H9 (cell line): Measurements from ENCODE around the gene MAPK8IP1. TPM values are rescaled to one million over a fixed set of nuclear protein-coding genes. Genes with fewer than 3 reads are reported as not detected.

Experiments
- DNase-seq: peaks from one replicate; pipeline ENCODE4 v3.0.0-alpha.2; 2017
- H2AFZ ChIP-seq: one replicate; pipeline ENCODE4 v1.6.1; 2013; ENCODE audit warnings: mild to moderate bottlenecking, low read length, control low read depth, moderate library complexity
- H2AK5ac ChIP-seq: 2 replicates; pipeline ENCODE4 v1.6.1; 2013; ENCODE audit warnings: low read length, control low read depth, mixed read lengths; ENCODE audit not compliant: insufficient read length
- H2BK120ac ChIP-seq: one replicate; pipeline ENCODE4 v1.6.1; 2013; ENCODE audit warnings: low read depth, mild to moderate bottlenecking, low read length, control low read depth, inconsistent platforms; ENCODE audit not compliant: poor library complexity, severe bottlenecking
- H2BK12ac ChIP-seq: 2 replicates; pipeline ENCODE4 v1.6.1; 2013; ENCODE audit warnings: low read length, control low read depth, mixed read lengths, low read depth; ENCODE audit not compliant: insufficient read length
- H2BK15ac ChIP-seq: 2 replicates; pipeline ENCODE4 v1.6.1; 2013; ENCODE audit warnings: low read depth, low read length, control low read depth
- H2BK20ac ChIP-seq: one replicate; pipeline ENCODE4 v1.6.1; 2013; ENCODE audit warnings: low read depth, mild to moderate bottlenecking, low read length, control low read depth, inconsistent platforms; ENCODE audit not compliant: poor library complexity, severe bottlenecking
- H2BK5ac ChIP-seq: 2 replicates; pipeline ENCODE4 v1.6.1; 2013; ENCODE audit warnings: low read length, control low read depth, mixed read lengths; ENCODE audit not compliant: insufficient read length
- H3K14ac ChIP-seq: 2 replicates; pipeline ENCODE4 v1.6.1; 2013; ENCODE audit warnings: low read length, control low read depth; ENCODE audit not compliant: insufficient read depth
- H3K18ac ChIP-seq: 2 replicates; pipeline ENCODE4 v1.6.1; 2013; ENCODE audit warnings: low read depth, mild to moderate bottlenecking, mixed read lengths, low read length, control low read depth; ENCODE audit not compliant: insufficient read length
- H3K23ac ChIP-seq: 2 replicates; pipeline ENCODE4 v1.6.1; 2013; ENCODE audit warnings: low read length, control low read depth, mixed read lengths, low read depth; ENCODE audit not compliant: insufficient read length
- H3K23me2 ChIP-seq: 2 replicates; pipeline ENCODE4 v1.6.1; 2013; ENCODE audit warnings: low read depth, mild to moderate bottlenecking, mixed read lengths, low read length, control low read depth; ENCODE audit not compliant: insufficient read length, poor library complexity, severe bottlenecking
- H3K27ac ChIP-seq: 2 replicates; pipeline ENCODE4 v1.5.1; 2013; ENCODE audit warnings: low read length, control low read depth, mixed read lengths, low read depth; ENCODE audit not compliant: insufficient read length
- H3K27me3 ChIP-seq: 2 replicates; pipeline ENCODE4 v1.6.1; 2013; ENCODE audit warnings: low read length, control low read depth, inconsistent platforms; ENCODE audit not compliant: insufficient read depth
- H3K4ac ChIP-seq: 2 replicates; pipeline ENCODE4 v1.6.1; 2013; ENCODE audit warnings: low read depth, mild to moderate bottlenecking, control low read depth, inconsistent platforms, low read length, moderate library complexity
- H3K4me1 ChIP-seq: 2 replicates; pipeline ENCODE4 v1.6.1; 2013; ENCODE audit warnings: low read length, control low read depth, inconsistent platforms; ENCODE audit not compliant: insufficient read depth
- H3K4me2 ChIP-seq: 2 replicates; pipeline ENCODE4 v1.6.1; 2013; ENCODE audit warnings: low read length, control low read depth, mixed read lengths; ENCODE audit not compliant: insufficient read length, insufficient read depth
- H3K56ac ChIP-seq: 2 replicates; pipeline ENCODE4 v1.6.1; 2013; ENCODE audit warnings: low read depth, mild to moderate bottlenecking, mixed read lengths, low read length, control low read depth; ENCODE audit not compliant: insufficient read length
- H3K79me1 ChIP-seq: 2 replicates; pipeline ENCODE4 v1.6.1; 2013; ENCODE audit warnings: low read depth, mild to moderate bottlenecking, moderate library complexity, low read length, control low read depth, inconsistent platforms; ENCODE audit not compliant: insufficient read depth, poor library complexity, severe bottlenecking
- H3K79me2 ChIP-seq: 2 replicates; pipeline ENCODE4 v1.6.1; 2013; ENCODE audit warnings: low read length, control low read depth, inconsistent platforms; ENCODE audit not compliant: insufficient read depth
- H3K9ac ChIP-seq: 2 replicates; pipeline ENCODE4 v1.6.1; 2013; ENCODE audit warnings: low read length, control low read depth, mixed read lengths; ENCODE audit not compliant: insufficient read length; ENCODE audit errors: extremely low read depth
- H3K9me3 ChIP-seq: one replicate; pipeline ENCODE4 v1.6.1; 2013; ENCODE audit warnings: low read depth, low read length, inconsistent platforms; ENCODE audit not compliant: control insufficient read depth
- H3T11ph ChIP-seq: one replicate; pipeline ENCODE4 v1.6.1; 2013; ENCODE audit warnings: mild to moderate bottlenecking, low read length, control low read depth, inconsistent platforms
- H4K20me1 ChIP-seq: one replicate; pipeline ENCODE4 v1.6.1; 2013; ENCODE audit not compliant: control insufficient read depth, insufficient read length, insufficient read depth
- H4K5ac ChIP-seq: 2 replicates; pipeline ENCODE4 v1.6.1; 2013; ENCODE audit warnings: low read depth, mild to moderate bottlenecking, mixed read lengths, low read length, control low read depth; ENCODE audit not compliant: insufficient read length
- H4K8ac ChIP-seq: replicated peaks from 2 replicates; pipeline ENCODE4 v1.6.1; 2013; ENCODE audit warnings: low read length, control low read depth, mixed read lengths, low read depth; ENCODE audit not compliant: insufficient read length
- H4K91ac ChIP-seq: 2 replicates; pipeline ENCODE4 v1.6.1; 2013; ENCODE audit warnings: low read depth, mild to moderate bottlenecking, moderate library complexity, mixed read lengths, low read length, control low read depth; ENCODE audit not compliant: insufficient read length
- H3K27ac Mint-ChIP-seq, 3 experiments: 2 replicates in 2 of 3; 3 replicates in 1 of 3; pipeline ENCODE4 v1.8.0; 2020 to 2021; ENCODE audit warnings: mixed read lengths in 3 of 3, mild to moderate bottlenecking in 1 of 3, moderate library complexity in 1 of 3
- H3K27me3 Mint-ChIP-seq: 2 replicates; pipeline ENCODE4 v1.8.0; 2021; ENCODE audit warnings: low read depth, mild to moderate bottlenecking, moderate library complexity, mixed read lengths
- H3K36me3 Mint-ChIP-seq, 3 experiments: 2 replicates in 2 of 3; 3 replicates in 1 of 3; pipeline ENCODE4 v1.8.0; 2020 to 2021; ENCODE audit warnings: low read depth in 3 of 3, mixed read lengths in 3 of 3; ENCODE audit not compliant: insufficient read depth in 1 of 3
- H3K4me1 Mint-ChIP-seq, 2 experiments: 2 replicates each; pipeline ENCODE4 v1.8.0; 2020; ENCODE audit warnings: mixed read lengths in 2 of 2
- H3K4me3 Mint-ChIP-seq, 2 experiments: 2 replicates in 1 of 2; 3 replicates in 1 of 2; pipeline ENCODE4 v1.8.0; 2020 to 2021; ENCODE audit warnings: mild to moderate bottlenecking in 2 of 2, mixed read lengths in 2 of 2, moderate library complexity in 1 of 2
- H3K9me3 Mint-ChIP-seq, 2 experiments: 2 replicates in 1 of 2; 3 replicates in 1 of 2; pipeline ENCODE4 v1.8.0; 2020; ENCODE audit warnings: mild to moderate bottlenecking in 2 of 2, mixed read lengths in 2 of 2, moderate library complexity in 1 of 2
- CTCF ChIP-seq: fragments of 200-600 bp; sonication (generic); conservative IDR thresholded peaks from 3 replicates; pipeline ENCODE4 v1.8.0; 2021; ENCODE audit warnings: antibody characterized with exemption, mild to moderate bottlenecking
- WGBS: extraction: QIAGEN DNeasy Blood & Tissue Kit; methylation state at CpG from one replicate; pipeline ENCODE4 v1.1.7; 2013; ENCODE audit warnings: missing lambda C conversion rate, low lambda C conversion rate, mixed read lengths; ENCODE audit not compliant: insufficient read length; ENCODE audit errors: extremely low coverage; 5-methylcytosine and 5-hydroxymethylcytosine counted together
- total RNA-seq: library from RNA; stranded (reverse); gene quantifications from 2 replicates; pipeline ENCODE4 v1.2.1, GENCODE V29; 2021

Gene MAPK8IP1
- total RNA-seq, 1 experiment from 2014 or later = 30.2 TPM

GRCh38 chr11:45889966-45890365 lies 4.5 kb downstream of the MAPK8IP1 start:
- H3K4me3 Mint-ChIP-seq = no peak overlapping the region
- no peak overlapping the region for H2BK12ac ChIP-seq
- H3K23me2 ChIP-seq = no peaks in the 10 kb centered on the region
- no peak overlapping the region for H3K27ac Mint-ChIP-seq
- no peak for DNase-seq
- H3K79me2 ChIP-seq = no peaks in the 10 kb centered on the region
- H3T11ph ChIP-seq = no peak overlapping the region
- H4K91ac ChIP-seq = no peak overlapping the region
- H2AK5ac ChIP-seq = no peak overlapping the region
- H3K18ac ChIP-seq = no peak overlapping the region
- H3K4me2 ChIP-seq = no peak overlapping the region
- H3K36me3 Mint-ChIP-seq = peaks cover 0 to 7% (median 0%) of the 10 kb centered on the region in 3 experiments; a peak in 3 of 7 replicates
- H2BK15ac ChIP-seq = no peak overlapping the region
- no peaks in the 10 kb centered on the region for H3K79me1 ChIP-seq
- no peak overlapping the region for H3K14ac ChIP-seq
- H2BK120ac ChIP-seq = no peak overlapping the region
- H4K5ac ChIP-seq = no peak overlapping the region
- no peak overlapping the region for H3K27ac ChIP-seq
- H2BK20ac ChIP-seq = no peak overlapping the region
- no peak for TF ChIP-seq CTCF
- peaks cover 26 to 32% of the 10 kb centered on the region in 2 experiments for H3K4me1 Mint-ChIP-seq
- H2AFZ ChIP-seq = no peak overlapping the region
- peaks cover 3% of the 10 kb centered on the region; the same call in 1 of the 2 replicates for H3K27me3 Mint-ChIP-seq
- H3K4me1 ChIP-seq = peaks cover 2% of the 10 kb centered on the region; the same call in 1 of the 2 replicates
- H3K23ac ChIP-seq = no peak overlapping the region
- no peak overlapping the region for H3K56ac ChIP-seq
- no peaks in the 10 kb centered on the region; a peak in 1 of 5 replicates for H3K9me3 Mint-ChIP-seq
- H3K4ac ChIP-seq = no peak overlapping the region
- WGBS = no CpG with 5 or more reads among the region's 9 CpGs
- no peaks in the 10 kb centered on the region for H3K9me3 ChIP-seq
- H4K20me1 ChIP-seq = no peaks in the 10 kb centered on the region
- H2BK5ac ChIP-seq = no peak overlapping the region
- H4K8ac ChIP-seq = no peak overlapping the region
- no peak overlapping the region for H3K9ac ChIP-seq
- H3K27me3 ChIP-seq = no peaks in the 10 kb centered on the region
